Body of pancreas (tissue), 4 donors: ENCODE data around the gene FOXP1.

ENCODE experiments used
- CTCF ChIP-seq, 7 experiments: fragments of 450-650 bp in 4 of 7; fragments of 200-600 bp in 3 of 7; sonication (generic) in 3 of 7; IDR thresholded peaks; one replicate each; pipeline ENCODE4 v1.5.1; 2016 to 2019; ENCODE audit warnings: antibody characterized with exemption in 7 of 7
- POLR2A ChIP-seq, 3 donors: fragments of 450-650 bp; IDR thresholded peaks; one replicate each; pipeline ENCODE4 v1.6.1; 2016; ENCODE audit warnings: antibody characterized with exemption in 3 of 3, mild to moderate bottlenecking in 2 of 3

GRCh38 chr3:71578054-71578751, 5.3 kb downstream of the FOXP1 start:
- no peak for TF ChIP-seq CTCF (IDR thresholded peaks at IDR 0.05)
- no peak for TF ChIP-seq POLR2A (IDR thresholded peaks at IDR 0.05)
